ENCODE measurements around the gene MAP3K10. TPM values are rescaled to one million over a fixed set of nuclear protein-coding genes. Genes with fewer than 3 reads are reported as not detected.
A peak's percentile ranks its signal among the peaks of the same experiment; 100 is the strongest.

The MAP3K10 gene
- total and polyA plus RNA-seq, 2 of the 13 experiments (the other 11 are each of a cell fraction or from before 2014, with no cell fraction given) = 3.4 to 5.0 TPM

DNA sequence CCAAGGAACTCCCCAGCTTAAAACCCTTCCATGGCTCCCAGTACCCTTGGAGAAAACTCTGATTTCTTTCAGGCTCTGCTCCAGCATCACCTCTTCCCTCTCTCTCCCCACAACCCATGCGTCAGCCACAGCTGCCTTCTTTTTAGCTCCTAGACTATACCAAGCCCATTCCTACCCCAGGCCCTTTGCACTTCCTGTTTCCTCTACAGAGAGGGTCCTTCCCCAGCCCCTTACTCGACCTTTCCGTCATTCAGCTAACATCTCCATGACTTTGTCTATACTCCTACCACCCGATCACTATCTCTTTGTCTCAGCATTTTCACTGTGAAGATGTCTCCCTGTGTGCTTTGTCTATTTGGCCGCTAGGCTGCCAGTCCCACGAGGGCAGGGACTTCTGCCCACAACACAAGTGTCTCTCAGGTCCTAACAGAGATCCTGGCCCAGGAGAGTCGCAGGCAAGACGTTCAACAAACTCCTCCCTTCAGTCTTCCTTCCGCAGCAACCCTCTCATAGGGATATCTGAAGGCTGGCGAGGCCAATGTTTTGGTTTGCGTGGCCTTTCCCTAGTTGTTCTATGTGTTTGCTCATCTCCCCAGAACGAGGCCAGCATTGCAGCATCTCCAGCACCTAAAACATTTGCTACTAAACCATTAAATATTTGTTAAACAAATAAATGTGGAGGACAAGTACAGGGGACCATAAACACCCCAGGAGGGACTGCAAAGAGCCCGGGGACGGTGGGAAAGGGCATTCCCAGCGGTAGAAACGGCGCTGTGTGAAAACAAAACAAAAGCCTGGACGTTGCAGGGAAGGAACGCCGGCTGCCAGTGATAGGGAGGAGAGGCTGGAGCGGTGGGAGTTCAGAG, 34.4 kb downstream of the MAP3K10 start (continued):
- TF ChIP-seq ZNF556 (CRISPR knock-in tag; IDR thresholded peaks at IDR 0.05; ENCODE audit: borderline replicate concordance) (peak; percentile 78; the same call in 1 of the 2 replicates), RARG (CRISPR knock-in tag; IDR thresholded peaks at IDR 0.05; ENCODE audit: low read depth) (peak; percentile 34; the same call in 1 of the 2 replicates), ZBTB21 (CRISPR knock-in tag; IDR thresholded peaks at IDR 0.05) (no peak), PAX8 (CRISPR knock-in tag; IDR thresholded peaks at IDR 0.05; ENCODE audit: borderline replicate concordance) (0 out of 2 replicates have a peak, but pooled peaks have one; percentile 10), ZNF766 (CRISPR knock-in tag; IDR thresholded peaks at IDR 0.05; ENCODE audit: borderline replicate concordance) (no peak), GABPA (IDR thresholded peaks at IDR 0.05; ENCODE audit: low read depth, low read length) (no peak), GABPA (CRISPR knock-in tag; IDR thresholded peaks at IDR 0.05; ENCODE audit: low read depth) (no peak)
- TF ChIP-seq, protein P1, sequence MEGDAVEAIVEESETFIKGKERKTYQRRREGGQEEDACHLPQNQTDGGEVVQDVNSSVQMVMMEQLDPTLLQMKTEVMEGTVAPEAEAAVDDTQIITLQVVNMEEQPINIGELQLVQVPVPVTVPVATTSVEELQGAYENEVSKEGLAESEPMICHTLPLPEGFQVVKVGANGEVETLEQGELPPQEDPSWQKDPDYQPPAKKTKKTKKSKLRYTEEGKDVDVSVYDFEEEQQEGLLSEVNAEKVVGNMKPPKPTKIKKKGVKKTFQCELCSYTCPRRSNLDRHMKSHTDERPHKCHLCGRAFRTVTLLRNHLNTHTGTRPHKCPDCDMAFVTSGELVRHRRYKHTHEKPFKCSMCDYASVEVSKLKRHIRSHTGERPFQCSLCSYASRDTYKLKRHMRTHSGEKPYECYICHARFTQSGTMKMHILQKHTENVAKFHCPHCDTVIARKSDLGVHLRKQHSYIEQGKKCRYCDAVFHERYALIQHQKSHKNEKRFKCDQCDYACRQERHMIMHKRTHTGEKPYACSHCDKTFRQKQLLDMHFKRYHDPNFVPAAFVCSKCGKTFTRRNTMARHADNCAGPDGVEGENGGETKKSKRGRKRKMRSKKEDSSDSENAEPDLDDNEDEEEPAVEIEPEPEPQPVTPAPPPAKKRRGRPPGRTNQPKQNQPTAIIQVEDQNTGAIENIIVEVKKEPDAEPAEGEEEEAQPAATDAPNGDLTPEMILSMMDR (CRISPR knock-in tag; IDR thresholded peaks at IDR 0.05) = peak; percentile 33; the same call in 1 of the 2 replicates

DNA sequence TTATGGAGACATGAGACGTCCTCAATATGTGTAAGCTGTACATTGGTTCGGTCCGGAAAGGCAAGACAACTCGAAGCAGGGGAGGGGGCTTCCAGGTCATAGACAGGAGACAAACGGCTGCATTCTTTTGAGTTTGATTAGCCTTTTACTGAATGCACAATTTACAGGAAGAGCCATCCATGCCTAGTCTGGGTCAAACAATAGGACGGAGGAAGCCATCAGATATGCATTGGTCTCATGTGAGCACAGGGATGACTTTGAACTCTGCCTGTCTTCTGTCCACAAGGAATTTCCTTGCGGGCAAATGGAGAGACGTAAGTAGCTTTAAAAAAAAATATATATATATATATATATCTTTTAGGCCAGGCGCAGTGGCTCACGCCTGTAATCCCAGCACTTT, 37.1 kb downstream of the MAP3K10 start:
- FAIRE-seq (no peak), DNase-seq (ENCODE audit: low spot score) (no peak), ATAC-seq (no peak)
- in situ Hi-C loops (cut with HindIII; ENCODE audit: extremely low pct_ligation_motif_present, low pct_unique_long_range_greater_than_20kb) (no loop called here), intact Hi-C loops (cut with micrococcal nuclease; ENCODE audit: unreplicated experiment) (no loop called here)
- Histone ChIP-seq H3K27ac (ENCODE audit: extremely low read length, insufficient read depth, low read length) (no peak overlapping the region), H3K4me1 (ENCODE audit: insufficient read depth, low read length) (peaks cover 86% of the 10 kb centered on the region), H2AFZ (ENCODE audit: low read length) (no peak overlapping the region), H3K27me3 (ENCODE audit: control insufficient read depth in 1 of 2, insufficient read depth in 2 of 2, low read length in 2 of 2) (no peaks in the 10 kb centered on the region), H3K4me2 (ENCODE audit: low read depth, low read length) (no peak overlapping the region), H3K36me3 (replicated peaks in 1 of 2; ENCODE audit: control insufficient read depth in 1 of 2, insufficient read depth in 2 of 2, low read length in 2 of 2) (peaks cover 0 to 1% of the 10 kb centered on the region in 2 experiments; a peak in 2 of 5 replicates), H3K79me2 (ENCODE audit: insufficient read depth, low read length) (no peaks in the 10 kb centered on the region), H4K20me1 (ENCODE audit: insufficient read depth, low read length) (no peaks in the 10 kb centered on the region), H3K9me3 (ENCODE audit: low read length) (no peaks in the 10 kb centered on the region), H3K9ac (ENCODE audit: insufficient read depth, low read depth, low read length) (no peak overlapping the region), H3K4me3 (replicated peaks in 1 of 3; ENCODE audit: insufficient read depth in 1 of 3, low read depth in 2 of 3, low read length in 3 of 3) (no peak overlapping the region)
- ChIA-PET POLR2A (interaction anchor here (1.0 kb wide), 1 partner anchor 74 kb away, joined by 3 read pairs; no protein-coding TSS in a partner anchor), CTCF (ENCODE audit: low intra/inter-chr PET ratio, low total read pairs) (no interaction called here)
- TF ChIP-seq KDM2A (CRISPR knock-in tag; IDR thresholded peaks at IDR 0.05; ENCODE audit: borderline replicate concordance, low read depth) (0 out of 2 replicates have a peak, but pooled peaks have one; percentile 14), POLR2A (IDR thresholded peaks at IDR 0.05; ENCODE audit: insufficient read depth in 1 of 2, low read depth in 2 of 2, low read length in 2 of 2) (no peak)
- TF ChIP-seq, protein P2, sequence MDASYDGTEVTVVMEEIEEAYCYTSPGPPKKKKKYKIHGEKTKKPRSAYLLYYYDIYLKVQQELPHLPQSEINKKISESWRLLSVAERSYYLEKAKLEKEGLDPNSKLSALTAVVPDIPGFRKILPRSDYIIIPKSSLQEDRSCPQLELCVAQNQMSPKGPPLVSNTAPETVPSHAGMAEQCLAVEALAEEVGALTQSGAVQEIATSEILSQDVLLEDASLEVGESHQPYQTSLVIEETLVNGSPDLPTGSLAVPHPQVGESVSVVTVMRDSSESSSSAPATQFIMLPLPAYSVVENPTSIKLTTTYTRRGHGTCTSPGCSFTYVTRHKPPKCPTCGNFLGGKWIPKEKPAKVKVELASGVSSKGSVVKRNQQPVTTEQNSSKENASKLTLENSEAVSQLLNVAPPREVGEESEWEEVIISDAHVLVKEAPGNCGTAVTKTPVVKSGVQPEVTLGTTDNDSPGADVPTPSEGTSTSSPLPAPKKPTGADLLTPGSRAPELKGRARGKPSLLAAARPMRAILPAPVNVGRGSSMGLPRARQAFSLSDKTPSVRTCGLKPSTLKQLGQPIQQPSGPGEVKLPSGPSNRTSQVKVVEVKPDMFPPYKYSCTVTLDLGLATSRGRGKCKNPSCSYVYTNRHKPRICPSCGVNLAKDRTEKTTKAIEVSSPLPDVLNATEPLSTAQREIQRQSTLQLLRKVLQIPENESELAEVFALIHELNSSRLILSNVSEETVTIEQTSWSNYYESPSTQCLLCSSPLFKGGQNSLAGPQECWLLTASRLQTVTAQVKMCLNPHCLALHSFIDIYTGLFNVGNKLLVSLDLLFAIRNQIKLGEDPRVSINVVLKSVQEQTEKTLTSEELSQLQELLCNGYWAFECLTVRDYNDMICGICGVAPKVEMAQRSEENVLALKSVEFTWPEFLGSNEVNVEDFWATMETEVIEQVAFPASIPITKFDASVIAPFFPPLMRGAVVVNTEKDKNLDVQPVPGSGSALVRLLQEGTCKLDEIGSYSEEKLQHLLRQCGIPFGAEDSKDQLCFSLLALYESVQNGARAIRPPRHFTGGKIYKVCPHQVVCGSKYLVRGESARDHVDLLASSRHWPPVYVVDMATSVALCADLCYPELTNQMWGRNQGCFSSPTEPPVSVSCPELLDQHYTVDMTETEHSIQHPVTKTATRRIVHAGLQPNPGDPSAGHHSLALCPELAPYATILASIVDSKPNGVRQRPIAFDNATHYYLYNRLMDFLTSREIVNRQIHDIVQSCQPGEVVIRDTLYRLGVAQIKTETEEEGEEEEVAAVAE (CRISPR knock-in tag; IDR thresholded peaks at IDR 0.05; ENCODE audit: borderline replicate concordance) = no peak
- WGBS (ENCODE audit: low lambda C conversion rate) = 43% methylated on average over 10 of the region's 10 CpGs
- BruUV-seq (replicated peaks) = no TSS peak

All from HepG2 (cell line).